Erythroblast (primary cell): ENCODE results near the gene GOLGB1.

ENCODE experiments used
- DNase-seq, 2 experiments: peaks; one replicate each; lab custom pipeline; 2025; lab: John Stamatoyannopoulos, UW
- GATA1 ChIP-seq: IDR thresholded peaks from 2 replicates; pipeline ENCODE4 v1.6.1; 2011; ENCODE audit warnings: low read depth, mild to moderate bottlenecking, control low read depth, low read length, moderate library complexity
- POLR2A ChIP-seq: IDR thresholded peaks from 2 replicates; pipeline ENCODE4 v1.6.1; 2011; ENCODE audit warnings: mild to moderate bottlenecking, low read length

The GOLGB1 gene

GRCh38 chr3:121648219-121648958, 101.2 kb downstream of the GOLGB1 start:
- no peak for DNase-seq
- TF ChIP-seq POLR2A, result no peak
- no peak for TF ChIP-seq GATA1

- TF ChIP-seq POLR2A, result no peak
- no peak for TF ChIP-seq GATA1
- no peak for DNase-seq
Measured at GRCh38 chr3:121645054-121645453, 104.5 kb downstream of the GOLGB1 start.

GRCh38 chr3:121642601-121643314, 106.8 kb downstream of the GOLGB1 start:
- TF ChIP-seq GATA1, result no peak
- TF ChIP-seq POLR2A, result no peak
- no peak for DNase-seq

GRCh38 chr3:121641127-121641526, 108.4 kb downstream of the GOLGB1 start:
- peak in 1 of 2 experiments; percentile 26 for DNase-seq
- TF ChIP-seq POLR2A (no peak), GATA1 (no peak)

GRCh38 chr3:121637922-121638321, 111.6 kb downstream of the GOLGB1 start:
- DNase-seq, result no peak
- TF ChIP-seq GATA1 (no peak), POLR2A (no peak)

- TF ChIP-seq POLR2A, result no peak
- TF ChIP-seq GATA1, result no peak
- no peak for DNase-seq
Measured at GRCh38 chr3:121630355-121630754, 119.2 kb downstream of the GOLGB1 start.

- TF ChIP-seq GATA1 (no peak), POLR2A (no peak)
- no peak for DNase-seq
Measured at GRCh38 chr3:121629601-121630000, 119.9 kb downstream of the GOLGB1 start.

GRCh38 chr3:121627622-121628021, 121.9 kb downstream of the GOLGB1 start:
- no peak for TF ChIP-seq GATA1
- no peak for TF ChIP-seq POLR2A
- no peak for DNase-seq

- no peak for DNase-seq
- no peak for TF ChIP-seq POLR2A
- no peak for TF ChIP-seq GATA1
Measured at GRCh38 chr3:121627211-121627610, 122.3 kb downstream of the GOLGB1 start.

GRCh38 chr3:121626495-121626894, 123.0 kb downstream of the GOLGB1 start:
- TF ChIP-seq POLR2A, result no peak
- TF ChIP-seq GATA1, result no peak

GRCh38 chr3:121624147-121624899, 125.2 kb downstream of the GOLGB1 start:
- DNase-seq, result no peak
- TF ChIP-seq GATA1, result no peak
- TF ChIP-seq POLR2A, result no peak

More at GRCh38 chr3:121626495-121626894, 123.0 kb downstream of the GOLGB1 start:
- no peak for DNase-seq

GRCh38 chr3:121621491-121621890, 128.1 kb downstream of the GOLGB1 start:
- no peak for DNase-seq
- no peak for TF ChIP-seq GATA1

GRCh38 chr3:121619691-121620090, 129.8 kb downstream of the GOLGB1 start:
- no peak for DNase-seq
- TF ChIP-seq POLR2A, result no peak
- no peak for TF ChIP-seq GATA1
